Measurements from ENCODE around the gene CTSC.
"Not testable (repeated sequence)": the region's sequence is repeated elsewhere in the genome, so short reads cannot be mapped to it uniquely, and the experiment has no call there.

The CTSC gene

DNA sequence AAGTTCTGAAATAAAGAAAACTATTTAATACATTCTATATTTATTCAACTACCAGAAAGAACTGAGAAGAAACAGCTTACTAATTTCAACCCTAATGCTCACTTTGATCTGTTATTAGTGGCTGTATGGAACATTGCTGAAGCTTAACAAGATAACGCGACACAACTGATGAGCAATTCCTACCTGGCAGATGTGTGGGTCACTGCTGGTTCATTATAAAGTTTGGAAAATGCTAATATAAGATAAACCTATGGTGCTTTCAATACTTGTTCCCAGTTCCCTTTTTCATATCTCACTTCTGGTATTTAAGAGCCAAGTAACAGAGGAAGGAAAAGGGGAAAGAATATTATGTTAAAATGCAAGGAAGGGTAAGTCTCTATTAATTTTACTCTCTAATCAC lies 10.5 kb downstream of the CTSC start:
- no peak overlapping the region for H3K9ac ChIP-seq
- H3K36me3 ChIP-seq (ENCODE audit: insufficient read depth), result peaks cover 5% of the 10 kb centered on the region; the same call in 1 of the 2 replicates
- no peaks in the 10 kb centered on the region for H3K27me3 ChIP-seq (ENCODE audit: insufficient read depth, low read depth)
- no peak overlapping the region for H2AFZ ChIP-seq (ENCODE audit: low read depth)
- TF ChIP-seq CTCF (conservative IDR thresholded peaks at IDR 0.05; ENCODE audit: low read depth, low read length), result no peak
- H3K4me2 ChIP-seq, result no peak overlapping the region
- H3K79me2 ChIP-seq (ENCODE audit: insufficient read depth, low read depth), result no peaks in the 10 kb centered on the region
- H3K4me3 ChIP-seq (IDR thresholded peaks at IDR 0.05; ENCODE audit: insufficient read depth, low read depth, low read length), result no peak overlapping the region
- H4K20me1 ChIP-seq (ENCODE audit: insufficient read depth), result no peaks in the 10 kb centered on the region
- H3K27ac ChIP-seq, result no peak overlapping the region
- H3K4me1 ChIP-seq (ENCODE audit: low read depth, poor library complexity, severe bottlenecking), result no peaks in the 10 kb centered on the region

GRCh38 chr11:88326099-88326498 lies 11.4 kb downstream of the CTSC start:
- Histone ChIP-seq H3K79me2 (ENCODE audit: insufficient read depth, low read depth) (no peaks in the 10 kb centered on the region), H3K4me3 (IDR thresholded peaks at IDR 0.05; ENCODE audit: insufficient read depth, low read depth, low read length) (no peak overlapping the region), H3K27ac (no peak overlapping the region), H2AFZ (ENCODE audit: low read depth) (no peak overlapping the region), H3K4me2 (no peak overlapping the region), H3K27me3 (ENCODE audit: insufficient read depth, low read depth) (no peaks in the 10 kb centered on the region), H4K20me1 (ENCODE audit: insufficient read depth) (no peaks in the 10 kb centered on the region), H3K9ac (no peak overlapping the region), H3K4me1 (ENCODE audit: low read depth, poor library complexity, severe bottlenecking) (no peaks in the 10 kb centered on the region), H3K36me3 (ENCODE audit: insufficient read depth) (no peaks in the 10 kb centered on the region; the same call in 1 of the 2 replicates)
- no peak for TF ChIP-seq CTCF (conservative IDR thresholded peaks at IDR 0.05; ENCODE audit: low read depth, low read length)

DNA sequence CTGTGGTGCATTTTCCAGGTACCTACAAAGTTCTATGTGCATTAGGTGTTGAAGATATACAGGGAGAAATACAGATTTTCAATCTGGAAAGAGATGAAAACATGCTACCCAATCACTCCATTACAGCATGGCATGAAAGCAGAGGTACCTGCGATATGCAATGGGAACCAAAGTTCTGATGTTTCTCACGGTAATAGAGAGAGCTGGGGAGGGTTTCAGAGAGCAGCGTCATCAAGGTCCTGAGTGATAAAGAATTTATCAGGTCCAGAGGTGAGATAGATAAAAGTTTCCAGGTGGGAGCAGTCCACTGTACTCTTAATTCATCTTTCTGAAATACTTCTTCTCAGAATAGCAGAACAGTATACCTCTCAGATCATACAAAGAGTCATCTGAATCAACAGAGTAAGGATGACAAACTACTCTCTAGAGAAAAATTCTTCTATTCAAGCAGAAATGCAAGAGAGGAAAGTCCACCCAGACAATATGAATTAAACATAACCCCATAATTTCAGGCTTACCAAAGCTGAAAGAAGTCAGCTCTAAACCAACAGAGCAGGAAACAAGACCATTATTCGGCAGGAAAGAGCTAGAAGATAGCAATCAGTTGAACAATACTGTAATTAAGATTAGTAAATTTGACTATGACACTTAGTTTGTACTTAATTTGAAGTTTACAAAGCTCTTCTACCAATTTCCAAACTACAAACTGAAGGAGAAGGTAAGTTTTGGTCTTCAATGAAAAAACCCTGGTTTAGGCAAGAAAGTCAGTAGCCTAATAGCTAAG lies 12.8 kb downstream of the CTSC start:
- no peaks in the 10 kb centered on the region for H3K27me3 ChIP-seq (ENCODE audit: insufficient read depth, low read depth)
- H3K27ac ChIP-seq, result no peak overlapping the region
- H3K9ac ChIP-seq, result no peak overlapping the region
- H4K20me1 ChIP-seq (ENCODE audit: insufficient read depth), result no peaks in the 10 kb centered on the region
- TF ChIP-seq CTCF (conservative IDR thresholded peaks at IDR 0.05; ENCODE audit: low read depth, low read length), result no peak
- no peak overlapping the region for H3K4me3 ChIP-seq (IDR thresholded peaks at IDR 0.05; ENCODE audit: insufficient read depth, low read depth, low read length)
- H2AFZ ChIP-seq (ENCODE audit: low read depth), result no peak overlapping the region
- H3K4me2 ChIP-seq, result no peak overlapping the region
- H3K4me1 ChIP-seq (ENCODE audit: low read depth, poor library complexity, severe bottlenecking), result no peaks in the 10 kb centered on the region
- no peaks in the 10 kb centered on the region; the same call in 1 of the 2 replicates for H3K36me3 ChIP-seq (ENCODE audit: insufficient read depth)
- no peaks in the 10 kb centered on the region for H3K79me2 ChIP-seq (ENCODE audit: insufficient read depth, low read depth)

GRCh38 chr11:88322881-88323280 lies 14.7 kb downstream of the CTSC start:
- not testable (repeated sequence) for H4K20me1 ChIP-seq (ENCODE audit: insufficient read depth); H3K4me3 ChIP-seq (IDR thresholded peaks at IDR 0.05; ENCODE audit: insufficient read depth, low read depth, low read length); H3K9ac ChIP-seq; H3K79me2 ChIP-seq (ENCODE audit: insufficient read depth, low read depth); H3K27ac ChIP-seq; H3K27me3 ChIP-seq (ENCODE audit: insufficient read depth, low read depth); H2AFZ ChIP-seq (ENCODE audit: low read depth); H3K36me3 ChIP-seq (ENCODE audit: insufficient read depth); H3K4me2 ChIP-seq; H3K4me1 ChIP-seq (ENCODE audit: low read depth, poor library complexity, severe bottlenecking)

- not testable (repeated sequence) for H3K36me3 ChIP-seq (ENCODE audit: insufficient read depth); H3K9ac ChIP-seq; H4K20me1 ChIP-seq (ENCODE audit: insufficient read depth); H3K4me3 ChIP-seq (IDR thresholded peaks at IDR 0.05; ENCODE audit: insufficient read depth, low read depth, low read length); H3K79me2 ChIP-seq (ENCODE audit: insufficient read depth, low read depth); H3K4me2 ChIP-seq; H2AFZ ChIP-seq (ENCODE audit: low read depth); H3K27ac ChIP-seq; H3K27me3 ChIP-seq (ENCODE audit: insufficient read depth, low read depth); H3K4me1 ChIP-seq (ENCODE audit: low read depth, poor library complexity, severe bottlenecking)
These were observed 16.1 kb downstream of the CTSC start for GRCh38 chr11:88321412-88321811.
